Effector CD4-positive, alpha-beta T cell (primary cell): Measurements from ENCODE around the gene TAF1D.

Experiments
- DNase-seq: peaks from one replicate; pipeline ENCODE4 v3.0.0-alpha.2; 2020

Gene TAF1D

GRCh38 chr11:93718057-93718563 lies 23.2 kb downstream of the TAF1D start:
- DNase-seq: no peak

GRCh38 chr11:93717501-93717900 lies 23.8 kb downstream of the TAF1D start:
- DNase-seq: no peak

- no peak for DNase-seq
These were observed 25.4 kb downstream of the TAF1D start for GRCh38 chr11:93715797-93716396.

GRCh38 chr11:93712678-93713077 lies 28.6 kb downstream of the TAF1D start:
- DNase-seq: no peak

GRCh38 chr11:93710239-93710638 lies 31.1 kb downstream of the TAF1D start:
- no peak for DNase-seq

GRCh38 chr11:93704237-93704636 lies 37.1 kb downstream of the TAF1D start:
- no peak for DNase-seq

- no peak for DNase-seq
These were observed 40.5 kb downstream of the TAF1D start for GRCh38 chr11:93700830-93701229.

- no peak for DNase-seq
These were observed 43.7 kb downstream of the TAF1D start for GRCh38 chr11:93697611-93698010.

GRCh38 chr11:93694557-93694956 lies 46.7 kb downstream of the TAF1D start:
- no peak for DNase-seq

GRCh38 chr11:93694109-93694508 lies 47.2 kb downstream of the TAF1D start:
- no peak for DNase-seq

GRCh38 chr11:93689240-93689639 lies 52.1 kb downstream of the TAF1D start:
- no peak for DNase-seq

- DNase-seq: no peak
These were observed 54.5 kb downstream of the TAF1D start for GRCh38 chr11:93686812-93687211.

- no peak for DNase-seq
These were observed 55.1 kb downstream of the TAF1D start for GRCh38 chr11:93686226-93686625.
